ENCODE results near the gene RNF133. TPM values are rescaled to one million over a fixed set of nuclear protein-coding genes. Genes with fewer than 3 reads are reported as not detected.

The RNF133 gene
- total RNA-seq, 1 donor from 2014 or later, result not detected

- Mint-ChIP-seq H3K4me1 (ENCODE audit: low read depth) (peaks cover 23% of the 10 kb centered on the region), H3K27me3 (no peaks in the 10 kb centered on the region), H3K36me3 (ENCODE audit: insufficient read depth) (peaks cover 10% of the 10 kb centered on the region), H3K9me3 (ENCODE audit: low read depth) (peaks cover 19% of the 10 kb centered on the region), H3K4me3 (ENCODE audit: low read depth) (no peak overlapping the region), H3K27ac (no peak overlapping the region)
- no peak for DNase-seq (ENCODE audit: low spot score, unreplicated experiment)
- no peak for TF ChIP-seq CTCF (IDR thresholded peaks at IDR 0.05; ENCODE audit: unreplicated experiment)
These were observed 23.3 kb downstream of the RNF133 start for GRCh38 chr7:122675621-122676020.

GRCh38 chr7:122675011-122675410, 23.9 kb downstream of the RNF133 start:
- Mint-ChIP-seq H3K4me3 (ENCODE audit: low read depth) (no peak overlapping the region), H3K36me3 (ENCODE audit: insufficient read depth) (peaks cover 10% of the 10 kb centered on the region), H3K9me3 (ENCODE audit: low read depth) (peaks cover 19% of the 10 kb centered on the region), H3K27ac (no peak overlapping the region), H3K27me3 (no peaks in the 10 kb centered on the region), H3K4me1 (ENCODE audit: low read depth) (peaks cover 23% of the 10 kb centered on the region)
- no peak for TF ChIP-seq CTCF (IDR thresholded peaks at IDR 0.05; ENCODE audit: unreplicated experiment)
- DNase-seq (ENCODE audit: low spot score, unreplicated experiment), result no peak

- H3K4me3 Mint-ChIP-seq (ENCODE audit: low read depth), result no peak overlapping the region
- TF ChIP-seq CTCF (IDR thresholded peaks at IDR 0.05; ENCODE audit: unreplicated experiment), result no peak
- peaks cover 21% of the 10 kb centered on the region for H3K4me1 Mint-ChIP-seq (ENCODE audit: low read depth)
- DNase-seq (ENCODE audit: low spot score, unreplicated experiment), result no peak
- H3K36me3 Mint-ChIP-seq (ENCODE audit: insufficient read depth), result peaks cover 9% of the 10 kb centered on the region
- H3K27me3 Mint-ChIP-seq, result no peaks in the 10 kb centered on the region
- H3K27ac Mint-ChIP-seq, result no peak overlapping the region
- peaks cover 18% of the 10 kb centered on the region for H3K9me3 Mint-ChIP-seq (ENCODE audit: low read depth)
These were observed 24.4 kb downstream of the RNF133 start for GRCh38 chr7:122674502-122674901.

- no peaks in the 10 kb centered on the region for H3K27me3 Mint-ChIP-seq
- no peak for DNase-seq (ENCODE audit: low spot score, unreplicated experiment)
- H3K9me3 Mint-ChIP-seq (ENCODE audit: low read depth), result peaks cover 15% of the 10 kb centered on the region
- H3K36me3 Mint-ChIP-seq (ENCODE audit: insufficient read depth), result peaks cover 7% of the 10 kb centered on the region
- no peak for TF ChIP-seq CTCF (IDR thresholded peaks at IDR 0.05; ENCODE audit: unreplicated experiment)
- peaks cover 19% of the 10 kb centered on the region for H3K4me1 Mint-ChIP-seq (ENCODE audit: low read depth)
- H3K27ac Mint-ChIP-seq, result no peak overlapping the region
- no peak overlapping the region for H3K4me3 Mint-ChIP-seq (ENCODE audit: low read depth)
These were observed 25.0 kb downstream of the RNF133 start for GRCh38 chr7:122673951-122674350.

GRCh38 chr7:122672536-122672935, 26.4 kb downstream of the RNF133 start:
- Mint-ChIP-seq H3K36me3 (ENCODE audit: insufficient read depth) (peaks cover 1% of the 10 kb centered on the region), H3K27me3 (no peaks in the 10 kb centered on the region), H3K27ac (no peak overlapping the region), H3K9me3 (ENCODE audit: low read depth) (peaks cover 6% of the 10 kb centered on the region), H3K4me3 (ENCODE audit: low read depth) (no peak overlapping the region), H3K4me1 (ENCODE audit: low read depth) (peaks cover 14% of the 10 kb centered on the region)
- DNase-seq (ENCODE audit: low spot score, unreplicated experiment), result no peak
- TF ChIP-seq CTCF (IDR thresholded peaks at IDR 0.05; ENCODE audit: unreplicated experiment), result no peak

Data from progenitor cell of endocrine pancreas (in vitro differentiated cells).